Esophagus muscularis mucosa (tissue), 4 donors: ENCODE measurements around the gene BEST4. TPM values are rescaled to one million over a fixed set of nuclear protein-coding genes. Genes with fewer than 3 reads are reported as not detected.

ENCODE experiments used
- DNase-seq: peaks from one replicate; pipeline ENCODE4 v3.0.0-alpha.2; 2017; ENCODE audit errors: extremely low spot score
- H3K27ac ChIP-seq, 4 donors: fragments of 200-600 bp; sonication (generic); replicated peaks in 1 of 4; 1 replicate in 3 of 4; 2 replicates in 1 of 4; pipeline ENCODE4 v1.5.1; 2016 to 2019; ENCODE audit warnings: mild to moderate bottlenecking in 1 of 4
- H3K27me3 ChIP-seq, 4 donors: fragments of 200-600 bp; sonication (generic); one replicate each; pipeline versions ENCODE4 v1.5.1 to v1.6.0; 2016 to 2019
- H3K36me3 ChIP-seq, 4 donors: fragments of 200-600 bp; sonication (generic); one replicate each; pipeline ENCODE4 v1.5.1; 2016 to 2019
- H3K4me1 ChIP-seq, 4 donors: fragments of 200-600 bp; sonication (generic); one replicate each; pipeline ENCODE4 v1.5.1; 2016 to 2019
- H3K4me3 ChIP-seq, 4 donors: fragments of 200-600 bp; sonication (generic); 1 replicate in 2 of 4; 2 replicates in 2 of 4; pipeline ENCODE4 v1.5.1; 2016 to 2019; ENCODE audit warnings: mild to moderate bottlenecking in 4 of 4, moderate library complexity in 1 of 4
- H3K9me3 ChIP-seq, 4 donors: fragments of 200-600 bp; sonication (generic); 1 replicate in 3 of 4; 2 replicates in 1 of 4; pipeline ENCODE4 v1.5.1; 2016 to 2019
- CTCF ChIP-seq, 3 experiments: fragments of 200-600 bp in 2 of 3; fragments of 450-650 bp in 1 of 3; sonication (generic) in 2 of 3; IDR thresholded peaks; one replicate each; pipeline ENCODE4 v1.5.1; 2017 to 2019; ENCODE audit warnings: antibody characterized with exemption in 3 of 3, mild to moderate bottlenecking in 2 of 3, moderate library complexity in 1 of 3
- EP300 ChIP-seq: sonication (generic); formaldehyde crosslinking; IDR thresholded peaks from one replicate; pipeline ENCODE4 v1.6.1; 2017; ENCODE audit warnings: antibody characterized with exemption
- POLR2A ChIP-seq: fragments of 450-650 bp; IDR thresholded peaks from one replicate; pipeline ENCODE4 v1.6.1; 2017; ENCODE audit warnings: antibody characterized with exemption, moderate library complexity, mild to moderate bottlenecking, low read depth
- POLR2AphosphoS5 ChIP-seq, 2 donors: sonication (generic); formaldehyde crosslinking; IDR thresholded peaks; one replicate each; pipeline ENCODE4 v1.6.1; 2017; ENCODE audit warnings: antibody characterized with exemption in 2 of 2
- WGBS: methylation state at CpG from one replicate; pipeline ENCODE4 v1.1.5; 2018; 5-methylcytosine and 5-hydroxymethylcytosine counted together
- intact Hi-C: fragments of 100-400 bp; cut with DNase I; formaldehyde crosslinking; loops from one replicate; pipeline ENCODE4 v1.15.1; 2023
- total RNA-seq, 4 donors: library from RNA; depleted of rRNA; stranded (reverse); fragments of >200 nt; gene quantifications; one replicate each; pipeline versions ENCODE4 v1.1.0 to v1.2.1, GENCODE V29; 2016

Gene BEST4
- total RNA-seq, 4 donors from 2014 or later: 0.29 TPM; not detected in 3

- Histone ChIP-seq H3K4me1 (peaks cover 0 to 14% (median 9%) of the 10 kb centered on the region in 4 donors), H3K4me3 (no peak overlapping the region), H3K27me3 (no peaks in the 10 kb centered on the region), H3K9me3 (no peaks in the 10 kb centered on the region), H3K36me3 (peaks cover 0 to 15% (median 6%) of the 10 kb centered on the region in 4 donors), H3K27ac (no peak overlapping the region)
- DNase-seq: no peak
- TF ChIP-seq CTCF (IDR thresholded peaks at IDR 0.05): no peak
- TF ChIP-seq POLR2AphosphoS5 (IDR thresholded peaks at IDR 0.05): no peak
- no peak for TF ChIP-seq POLR2A
- TF ChIP-seq EP300: no peak
- WGBS: 41% methylated on average over 5 of the region's 9 CpGs
- intact Hi-C loops: loop anchor here (10.0 kb wide), 2 partner anchors 153 to 473 kb away; partner anchors contain the start of gene EIF2B3
Observed at GRCh38 chr1:44831516-44831915, 43.5 kb upstream of the BEST4 start.

GRCh38 chr1:44830900-44831304, 42.9 kb upstream of the BEST4 start:
- H3K4me1 ChIP-seq: peaks cover 4 to 13% (median 7%) of the 10 kb centered on the region in 4 donors
- H3K27me3 ChIP-seq: no peaks in the 10 kb centered on the region
- WGBS: 89% methylated on average over 4 of the region's 10 CpGs
- peaks cover 0 to 18% (median 8%) of the 10 kb centered on the region in 4 donors for H3K36me3 ChIP-seq
- DNase-seq: no peak
- H3K9me3 ChIP-seq: no peaks in the 10 kb centered on the region
- intact Hi-C loops: loop anchor here (10.0 kb wide), 2 partner anchors 154 to 474 kb away; partner anchors contain the start of gene EIF2B3
- no peak overlapping the region for H3K27ac ChIP-seq
- no peak overlapping the region for H3K4me3 ChIP-seq
- no peak for TF ChIP-seq POLR2A
- TF ChIP-seq POLR2AphosphoS5 (IDR thresholded peaks at IDR 0.05): no peak
- TF ChIP-seq CTCF (IDR thresholded peaks at IDR 0.05): no peak
- TF ChIP-seq EP300: no peak

GRCh38 chr1:44829506-44830384, 41.8 kb upstream of the BEST4 start:
- 93% methylated on average over 10 of the region's 12 CpGs for WGBS
- no peak for DNase-seq
- intact Hi-C loops: loop anchor here (10.0 kb wide), 2 partner anchors 155 to 475 kb away; partner anchors contain the start of gene EIF2B3

GRCh38 chr1:44828841-44829440, 41.0 kb upstream of the BEST4 start:
- TF ChIP-seq EP300 (no peak), POLR2A (no peak), CTCF (IDR thresholded peaks at IDR 0.05) (no peak), POLR2AphosphoS5 (IDR thresholded peaks at IDR 0.05) (no peak)
- H3K27me3 ChIP-seq: no peaks in the 10 kb centered on the region
- intact Hi-C loops: no loop called here
- H3K9me3 ChIP-seq: no peaks in the 10 kb centered on the region
- peaks cover 0 to 10% (median 7%) of the 10 kb centered on the region in 4 donors for H3K4me1 ChIP-seq
- WGBS: 97% methylated on average over 9 of the region's 15 CpGs
- peaks cover 0 to 18% (median 8%) of the 10 kb centered on the region in 4 donors for H3K36me3 ChIP-seq
- no peak overlapping the region for H3K27ac ChIP-seq
- H3K4me3 ChIP-seq: no peak overlapping the region
- no peak for DNase-seq

More at GRCh38 chr1:44829506-44830384, 41.8 kb upstream of the BEST4 start:
- Histone ChIP-seq H3K9me3 (no peaks in the 10 kb centered on the region), H3K36me3 (peaks cover 0 to 18% (median 8%) of the 10 kb centered on the region in 4 donors), H3K4me1 (peaks cover 0 to 10% (median 7%) of the 10 kb centered on the region in 4 donors), H3K4me3 (no peak overlapping the region), H3K27me3 (no peaks in the 10 kb centered on the region), H3K27ac (no peak overlapping the region)
- no peak for TF ChIP-seq POLR2A
- TF ChIP-seq EP300: no peak
